DND-41 (cell line): ENCODE data around the gene GALNT13.

Experiments
- ATAC-seq: fragments of 200-7000 bp; cut with Tn5 transposase; 3 replicates; pipeline ENCODE4 v1.9.1; 2021; ENCODE audit warnings: low read depth; ENCODE audit not compliant: insufficient read depth
- DNase-seq: peaks from one replicate; pipeline ENCODE4 v3.0.0-alpha.2; 2020
- H2AFZ ChIP-seq: 2 replicates; pipeline ENCODE4 v1.6.0; 2012; ENCODE audit warnings: low read depth, low read length
- H3K27ac ChIP-seq: 2 replicates; pipeline ENCODE4 v1.5.1; 2012; ENCODE audit warnings: low read length, inconsistent platforms
- H3K27me3 ChIP-seq: fragments of 200-600 bp; sonication (generic); 2 replicates; pipeline ENCODE4 v1.6.0; 2012; ENCODE audit warnings: low read length, mild to moderate bottlenecking, inconsistent platforms; ENCODE audit not compliant: insufficient read depth, poor library complexity
- H3K36me3 ChIP-seq: 2 replicates; pipeline ENCODE4 v1.5.1; 2012; ENCODE audit warnings: low read length, inconsistent platforms; ENCODE audit not compliant: insufficient read depth
- H3K4me1 ChIP-seq: 2 replicates; pipeline ENCODE4 v1.5.1; 2012; ENCODE audit warnings: mild to moderate bottlenecking, low read length; ENCODE audit not compliant: insufficient read depth
- H3K4me2 ChIP-seq: 2 replicates; pipeline ENCODE4 v1.6.0; 2012; ENCODE audit warnings: mild to moderate bottlenecking, moderate library complexity, low read length, inconsistent platforms; ENCODE audit not compliant: insufficient read depth
- H3K4me3 ChIP-seq, 2 experiments: fragments of 200-600 bp in 1 of 2; shearing (Covaris generic) in 1 of 2; 2 replicates each; pipeline ENCODE4 v1.5.1; 2012 to 2016; ENCODE audit warnings: inconsistent platforms in 2 of 2, low read length in 2 of 2, mild to moderate bottlenecking in 2 of 2, low read depth in 1 of 2, moderate library complexity in 1 of 2
- H3K79me2 ChIP-seq: 2 replicates; pipeline ENCODE4 v1.6.0; 2012; ENCODE audit warnings: low read length, inconsistent platforms; ENCODE audit not compliant: insufficient read depth
- H3K9ac ChIP-seq: 2 replicates; pipeline ENCODE4 v1.6.0; 2012; ENCODE audit warnings: low read depth, mild to moderate bottlenecking, inconsistent platforms, low read length, moderate library complexity
- H3K9me3 ChIP-seq: 2 replicates; pipeline ENCODE4 v1.5.1; 2012; ENCODE audit warnings: low read length, moderate library complexity, mild to moderate bottlenecking, inconsistent platforms; ENCODE audit not compliant: insufficient read depth, severe bottlenecking
- H4K20me1 ChIP-seq: 2 replicates; pipeline ENCODE4 v1.6.0; 2012; ENCODE audit warnings: low read length; ENCODE audit not compliant: insufficient read depth
- EZH2 ChIP-seq: IDR thresholded peaks from 3 replicates; pipeline ENCODE4 v1.6.1; 2012; ENCODE audit warnings: borderline replicate concordance, low read depth, mild to moderate bottlenecking, moderate library complexity, low read length, inconsistent platforms; ENCODE audit not compliant: severe bottlenecking
- TF ChIP-seq, protein P1 (sequence below): IDR thresholded peaks from 2 replicates; pipeline ENCODE4 v1.5.1; 2012; ENCODE audit warnings: borderline replicate concordance, low read length, moderate library complexity, mild to moderate bottlenecking; ENCODE audit not compliant: poor library complexity, severe bottlenecking; ENCODE audit errors: extremely low read depth

Gene GALNT13

DNA sequence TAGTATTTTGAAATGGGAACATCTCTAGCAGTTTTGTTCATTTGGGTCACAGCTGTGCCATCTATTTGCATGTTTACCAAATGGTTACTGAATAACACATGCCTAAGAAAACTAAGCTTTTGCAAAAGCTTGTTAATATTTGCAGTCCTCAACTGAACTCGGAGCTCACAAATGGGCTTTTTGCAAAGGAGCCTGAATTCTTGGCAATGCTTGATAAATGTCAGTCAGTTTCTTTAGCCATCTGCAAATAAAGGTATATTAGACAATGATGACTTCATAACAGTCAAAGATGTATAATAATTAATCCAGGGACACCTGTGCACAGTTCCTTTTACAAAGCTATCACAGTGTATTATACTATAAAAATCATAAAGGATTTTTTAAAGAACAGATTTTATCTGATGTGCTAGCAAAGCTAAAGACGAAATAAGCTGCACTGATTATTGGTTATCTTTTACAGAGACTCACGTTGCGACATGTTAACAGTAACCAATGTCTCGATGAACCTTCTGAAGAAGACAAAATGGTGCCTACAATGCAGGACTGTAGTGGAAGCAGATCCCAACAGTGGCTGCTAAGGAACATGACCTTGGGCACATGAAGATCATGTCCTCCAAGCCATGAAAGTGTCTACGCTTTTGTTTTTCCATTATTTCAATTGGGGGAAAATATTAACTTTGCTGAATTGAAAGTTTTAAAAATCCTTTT is 578.4 kb downstream of the GALNT13 start:
- no peaks in the 10 kb centered on the region for H3K9me3 ChIP-seq
- DNase-seq = no peak
- H3K9ac ChIP-seq = no peak overlapping the region
- no peak overlapping the region for H3K4me3 ChIP-seq
- no peak overlapping the region for H2AFZ ChIP-seq
- H3K27ac ChIP-seq = no peak overlapping the region
- no peaks in the 10 kb centered on the region for H3K36me3 ChIP-seq
- H3K27me3 ChIP-seq = no peaks in the 10 kb centered on the region
- H3K79me2 ChIP-seq = no peaks in the 10 kb centered on the region
- H3K4me2 ChIP-seq = no peak overlapping the region
- TF ChIP-seq, protein P1, sequence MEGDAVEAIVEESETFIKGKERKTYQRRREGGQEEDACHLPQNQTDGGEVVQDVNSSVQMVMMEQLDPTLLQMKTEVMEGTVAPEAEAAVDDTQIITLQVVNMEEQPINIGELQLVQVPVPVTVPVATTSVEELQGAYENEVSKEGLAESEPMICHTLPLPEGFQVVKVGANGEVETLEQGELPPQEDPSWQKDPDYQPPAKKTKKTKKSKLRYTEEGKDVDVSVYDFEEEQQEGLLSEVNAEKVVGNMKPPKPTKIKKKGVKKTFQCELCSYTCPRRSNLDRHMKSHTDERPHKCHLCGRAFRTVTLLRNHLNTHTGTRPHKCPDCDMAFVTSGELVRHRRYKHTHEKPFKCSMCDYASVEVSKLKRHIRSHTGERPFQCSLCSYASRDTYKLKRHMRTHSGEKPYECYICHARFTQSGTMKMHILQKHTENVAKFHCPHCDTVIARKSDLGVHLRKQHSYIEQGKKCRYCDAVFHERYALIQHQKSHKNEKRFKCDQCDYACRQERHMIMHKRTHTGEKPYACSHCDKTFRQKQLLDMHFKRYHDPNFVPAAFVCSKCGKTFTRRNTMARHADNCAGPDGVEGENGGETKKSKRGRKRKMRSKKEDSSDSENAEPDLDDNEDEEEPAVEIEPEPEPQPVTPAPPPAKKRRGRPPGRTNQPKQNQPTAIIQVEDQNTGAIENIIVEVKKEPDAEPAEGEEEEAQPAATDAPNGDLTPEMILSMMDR = no peak
- no peak for TF ChIP-seq EZH2
- no peaks in the 10 kb centered on the region for H3K4me1 ChIP-seq
- no peaks in the 10 kb centered on the region for H4K20me1 ChIP-seq
- ATAC-seq = no peak

DNA sequence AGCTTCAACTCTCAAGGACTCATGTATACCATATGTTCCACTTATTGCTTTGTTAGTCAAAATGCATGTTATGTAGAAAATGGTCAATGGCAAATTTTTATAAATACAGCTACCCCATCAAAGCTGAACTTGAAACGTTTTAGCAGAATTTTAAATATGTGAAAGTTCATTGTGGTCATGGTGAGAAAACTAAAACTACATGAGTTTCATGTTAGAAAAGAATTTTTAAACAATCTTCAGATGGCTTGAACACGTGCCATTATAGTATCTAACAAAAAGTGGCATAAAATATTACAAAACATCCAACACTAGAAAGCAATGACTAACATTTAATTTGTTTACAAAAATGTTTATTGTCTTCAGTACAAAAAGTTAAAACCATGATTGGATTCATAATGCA is 580.7 kb downstream of the GALNT13 start:
- H3K4me1 ChIP-seq = no peaks in the 10 kb centered on the region
- no peaks in the 10 kb centered on the region for H3K9me3 ChIP-seq
- no peaks in the 10 kb centered on the region for H3K27me3 ChIP-seq
- H3K36me3 ChIP-seq = no peaks in the 10 kb centered on the region
- no peak overlapping the region for H3K4me3 ChIP-seq
- no peaks in the 10 kb centered on the region for H4K20me1 ChIP-seq
- no peak overlapping the region for H3K9ac ChIP-seq
- H3K79me2 ChIP-seq = no peaks in the 10 kb centered on the region
- no peak for TF ChIP-seq EZH2
- TF ChIP-seq, protein P1 = no peak
- no peak for DNase-seq
- H3K27ac ChIP-seq = no peak overlapping the region
- no peak overlapping the region for H3K4me2 ChIP-seq
- no peak overlapping the region for H2AFZ ChIP-seq
- no peak for ATAC-seq

DNA sequence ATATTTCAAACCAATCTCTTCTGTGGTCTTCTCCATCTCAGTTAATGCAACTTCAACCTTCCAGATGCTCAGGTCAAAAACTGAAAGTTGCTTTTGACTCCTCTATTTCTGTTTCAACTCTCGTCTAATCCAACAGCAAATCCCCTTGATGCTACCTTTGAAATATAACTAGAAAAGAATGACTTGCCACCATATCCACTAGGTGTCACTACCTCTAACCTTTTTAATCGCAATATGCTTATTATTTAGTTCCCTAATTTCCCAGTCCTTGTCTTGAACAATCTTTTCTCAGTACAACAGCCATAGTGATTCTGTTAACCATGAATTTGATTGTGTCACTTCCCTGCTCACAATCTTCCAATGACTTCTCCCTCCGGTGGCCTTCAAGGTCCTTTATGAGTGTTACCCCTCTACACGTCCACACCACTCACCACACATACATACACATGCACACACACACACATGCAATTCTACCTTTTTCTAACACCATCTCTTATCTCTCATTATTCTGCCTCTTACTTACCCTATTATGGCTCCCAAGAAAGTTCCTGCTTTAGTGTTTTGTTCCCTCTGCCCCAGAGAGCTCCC is 581.3 kb downstream of the GALNT13 start:
- no peaks in the 10 kb centered on the region for H3K27me3 ChIP-seq
- no peak overlapping the region for H3K4me2 ChIP-seq
- ATAC-seq (no peak), DNase-seq (no peak)
- H3K36me3 ChIP-seq = no peaks in the 10 kb centered on the region
- H2AFZ ChIP-seq = no peak overlapping the region
- H3K9ac ChIP-seq = no peak overlapping the region
- no peak overlapping the region for H3K27ac ChIP-seq
- H3K9me3 ChIP-seq = no peaks in the 10 kb centered on the region
- no peaks in the 10 kb centered on the region for H3K79me2 ChIP-seq
- no peaks in the 10 kb centered on the region for H4K20me1 ChIP-seq
- TF ChIP-seq, protein P1 = peak; percentile 46
- no peak for TF ChIP-seq EZH2
- H3K4me3 ChIP-seq = no peak overlapping the region
- H3K4me1 ChIP-seq = no peaks in the 10 kb centered on the region
